HG02885 (cell line): ENCODE results near the gene CCT8.
"Not testable (repeated sequence)": the region's sequence is repeated elsewhere in the genome, so short reads cannot be mapped to it uniquely, and the experiment has no call there.

ENCODE experiments used
- ATAC-seq: cut with Tn5 transposase; IDR thresholded peaks from one replicate; pipeline ENCODE4 v1.9.1; 2021; ENCODE audit warnings: mild to moderate bottlenecking; ENCODE audit not compliant: unreplicated experiment, poor library complexity

The CCT8 gene

DNA sequence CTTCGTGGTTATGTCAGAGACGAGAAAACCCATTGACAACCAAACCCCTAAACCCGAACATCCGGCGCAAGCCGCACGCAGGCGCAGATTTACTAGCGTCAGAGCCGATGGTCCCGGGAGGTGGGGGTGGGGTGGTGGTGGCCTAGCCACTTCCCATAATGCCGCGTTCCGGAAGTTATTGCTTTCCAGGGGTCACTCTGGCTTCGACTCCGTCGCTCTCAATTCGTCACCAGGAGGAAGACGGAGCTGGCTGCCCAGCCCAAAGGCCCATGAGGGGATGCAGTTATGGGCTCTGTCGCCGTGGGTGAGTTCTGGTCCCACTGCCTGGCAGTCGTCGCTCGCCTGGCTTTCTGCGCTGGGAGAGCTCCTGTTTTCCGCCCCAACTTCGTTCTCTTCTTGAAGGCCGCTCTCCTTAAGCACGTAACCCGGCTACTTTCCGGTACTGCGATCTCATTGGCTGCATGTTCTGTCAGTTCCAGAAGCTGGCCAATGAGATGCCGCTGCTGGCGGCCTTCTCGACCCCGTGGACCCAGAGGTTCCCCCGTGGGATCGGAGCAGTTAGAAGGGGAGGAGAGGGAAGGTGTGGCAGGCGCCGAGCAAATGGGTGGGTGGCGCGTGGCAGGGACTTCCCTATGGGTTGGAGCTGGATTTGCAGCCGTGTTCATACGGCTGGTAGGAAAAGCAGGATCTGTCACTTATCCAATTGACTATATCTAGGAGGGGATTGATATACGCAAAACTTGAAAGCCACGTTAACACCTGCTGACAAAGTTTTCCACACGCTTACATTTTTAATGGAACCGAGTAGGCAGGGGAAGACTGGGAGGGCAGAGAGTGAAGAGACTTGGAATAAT lies 48.7 kb downstream of the CCT8 start, which contains the start of gene USP16:
Gene USP16, plus strand, starts transcription at position 195 of the 854 bp plus-strand sequence. CDS start 3,246 bp downstream, outside the sequence.
- peak; percentile 99 for ATAC-seq

DNA sequence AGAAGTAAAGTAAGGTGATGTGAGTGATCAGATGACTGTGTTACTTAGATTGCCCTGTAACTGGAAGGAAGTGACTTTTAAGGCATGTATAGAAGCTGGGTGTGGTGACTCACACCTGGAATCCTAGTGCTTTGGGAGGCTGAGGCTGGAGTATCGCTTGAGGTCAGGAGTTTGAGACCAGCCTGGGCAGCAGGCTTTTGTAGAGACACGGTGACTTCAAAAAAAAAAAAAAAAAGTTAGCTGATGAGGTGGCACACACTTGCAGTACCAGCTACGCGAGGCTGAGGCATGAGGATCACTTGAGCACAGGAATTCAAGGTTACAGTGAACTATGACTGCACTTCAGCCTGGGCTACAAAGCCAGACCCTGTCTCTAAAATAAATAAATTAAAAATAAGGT lies 51.3 kb downstream of the CCT8 start:
- ATAC-seq: no peak

DNA sequence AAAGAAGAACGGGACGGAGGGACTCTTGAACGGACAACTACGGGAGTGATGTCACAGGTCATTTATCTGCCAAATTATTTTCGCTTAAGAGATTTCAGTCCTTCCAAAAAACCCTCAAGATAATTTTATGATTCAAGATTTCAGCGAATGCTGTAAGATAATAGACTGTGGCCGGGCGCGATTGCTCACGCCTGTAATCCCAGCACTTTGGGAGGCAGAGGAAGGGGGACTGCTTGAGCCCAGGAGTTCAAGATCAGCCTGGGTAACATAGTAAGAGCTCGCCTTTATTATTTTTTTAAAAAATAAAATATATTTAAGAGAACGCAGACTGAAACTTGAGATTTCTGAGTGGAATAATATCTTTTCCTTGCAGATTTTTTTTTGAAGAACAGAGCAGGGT lies 54.9 kb downstream of the CCT8 start:
- ATAC-seq: peak; percentile 17

DNA sequence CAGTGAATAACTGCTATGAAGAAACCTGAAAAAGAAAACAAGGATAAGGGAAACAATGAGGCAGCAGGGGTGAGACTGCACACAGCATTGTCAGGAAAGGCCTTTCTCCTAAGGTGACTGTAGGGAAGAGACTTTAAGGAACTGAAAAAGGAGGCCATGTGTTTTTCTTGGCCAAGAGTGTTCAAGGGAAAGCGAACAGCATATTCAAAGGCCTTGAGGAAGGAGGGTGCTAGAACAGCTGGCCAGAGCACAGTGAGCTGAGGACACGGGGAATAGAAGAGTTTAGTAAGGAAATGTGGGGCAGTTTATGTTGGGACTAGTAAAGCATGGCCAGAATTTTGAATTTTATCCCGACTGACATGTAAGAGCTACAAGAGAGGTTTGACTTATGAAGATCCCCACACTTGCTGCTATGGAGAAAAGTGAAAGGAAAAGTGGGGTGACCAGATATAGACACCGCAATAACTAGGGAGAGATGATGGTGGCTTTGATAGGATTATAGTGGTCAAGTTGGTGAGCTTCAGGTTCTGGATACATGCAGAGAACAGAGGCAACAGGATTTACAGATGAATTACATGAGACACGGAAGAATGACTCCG lies 55.7 kb downstream of the CCT8 start:
- peak; percentile 32 for ATAC-seq

DNA sequence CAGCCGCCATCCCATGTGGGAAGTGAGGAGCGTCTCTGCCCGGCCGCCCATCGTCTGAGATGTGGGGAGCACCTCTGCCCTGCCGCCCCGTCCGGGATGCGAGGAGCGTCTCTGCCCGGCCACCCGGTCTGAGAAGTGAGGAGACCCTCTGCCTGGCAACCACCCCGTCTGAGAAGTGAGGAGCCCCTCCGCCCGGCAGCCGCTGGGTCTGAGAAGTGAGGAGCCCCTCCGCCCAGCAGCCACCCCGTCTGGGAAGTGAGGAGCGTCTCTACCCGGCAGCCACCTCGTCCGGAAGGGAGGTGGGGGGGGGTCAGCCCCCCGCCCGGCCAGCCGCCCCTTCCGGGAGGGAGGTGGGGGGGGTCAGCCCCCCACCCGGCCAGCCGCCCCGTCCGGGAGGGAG lies 62.2 kb downstream of the CCT8 start:
- ATAC-seq: not testable (repeated sequence)

DNA sequence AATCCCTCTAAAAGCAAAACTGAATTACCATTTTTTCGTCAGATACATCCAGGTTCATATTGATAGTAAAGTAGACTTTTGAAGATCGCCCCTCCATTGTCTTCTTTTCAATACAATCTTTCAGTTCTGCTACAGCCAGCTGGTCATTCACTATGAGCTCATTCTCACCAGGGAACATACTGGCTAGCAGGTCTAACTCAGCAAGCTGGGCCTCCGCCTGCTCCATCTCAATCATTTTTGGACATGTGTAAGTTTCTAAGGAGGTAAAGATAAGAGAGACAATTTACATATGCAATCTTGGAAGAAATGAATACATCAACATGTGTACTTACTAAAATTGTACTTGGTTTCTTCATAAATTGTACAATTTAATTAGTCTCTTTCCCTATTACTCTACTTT lies 65.1 kb downstream of the CCT8 start:
- no peak for ATAC-seq

DNA sequence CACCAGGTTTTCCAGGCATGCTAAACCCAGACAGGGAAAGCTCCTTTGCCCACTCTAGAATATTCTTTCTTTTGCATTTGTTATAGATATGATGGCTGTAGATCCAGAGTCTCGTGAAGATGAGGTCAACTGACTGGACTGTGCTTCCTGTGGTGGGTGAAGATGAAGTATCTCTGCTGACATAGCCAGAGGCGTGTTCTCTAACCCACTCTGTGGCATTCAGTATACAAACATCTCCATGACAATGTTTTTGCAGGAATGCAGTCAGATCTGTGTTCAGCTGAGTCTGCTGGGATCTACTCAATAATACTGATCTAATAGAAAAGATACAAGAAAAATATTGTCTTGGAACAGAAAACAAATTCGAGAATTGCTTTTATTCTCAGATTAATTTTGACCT lies 65.6 kb downstream of the CCT8 start:
- ATAC-seq: no peak

DNA sequence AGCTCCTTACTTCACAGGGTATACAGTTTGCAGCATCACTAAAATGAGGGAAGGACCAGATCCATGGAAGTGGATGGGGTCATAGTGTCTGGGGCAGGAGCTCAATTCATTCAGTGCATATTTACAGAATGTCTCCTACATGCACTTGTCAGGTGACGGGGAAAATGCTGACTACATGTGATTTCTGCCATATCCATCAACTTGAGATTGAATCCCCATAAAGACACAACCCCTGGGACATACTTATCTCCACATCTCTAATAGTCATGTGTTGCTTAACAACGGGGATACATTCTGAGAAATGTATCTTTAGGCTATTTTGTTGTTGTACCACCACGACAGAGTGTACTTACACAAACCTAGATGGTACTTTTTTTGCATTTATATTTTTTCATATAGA lies 66.3 kb downstream of the CCT8 start:
- ATAC-seq: no peak
